SU-DHL-6 (cell line): ENCODE data around the gene TMEM141.

Experiments
- H2AFZ ChIP-seq: fragments of 200-600 bp; sonication (generic); 2 replicates; pipeline ENCODE4 v1.6.1; 2014; ENCODE audit warnings: low read depth, mild to moderate bottlenecking, moderate library complexity, mixed read lengths, antibody characterized with exemption, low read length; ENCODE audit not compliant: severe bottlenecking
- H3F3A ChIP-seq: fragments of 200-600 bp; shearing (Covaris generic); 2 replicates; pipeline ENCODE4 v1.6.0; 2016; ENCODE audit warnings: antibody characterized with exemption, mild to moderate bottlenecking; ENCODE audit not compliant: insufficient read depth
- H3K27ac ChIP-seq: fragments of 200-600 bp; sonication (generic); 2 replicates; pipeline ENCODE4 v1.5.1; 2016; ENCODE audit warnings: low read depth, mild to moderate bottlenecking, low read length, moderate library complexity, mixed read lengths
- H3K27me3 ChIP-seq: fragments of 200-600 bp; sonication (generic), shearing (Covaris generic); 2 replicates; pipeline ENCODE4 v1.6.0; 2014; ENCODE audit warnings: mild to moderate bottlenecking, low read length
- H3K36me3 ChIP-seq: fragments of 200-600 bp; sonication (generic); 2 replicates; pipeline ENCODE4 v1.6.1; 2014; ENCODE audit warnings: mild to moderate bottlenecking, low read length, mixed read lengths
- H3K4me2 ChIP-seq: fragments of 300-600, 200-600 bp; shearing (Covaris generic), sonication (generic); 2 replicates; pipeline ENCODE4 v1.6.0; 2014; ENCODE audit warnings: low read length, low read depth, mild to moderate bottlenecking; ENCODE audit not compliant: poor library complexity, severe bottlenecking
- H3K4me3 ChIP-seq: fragments of 200-600 bp; sonication (generic); 2 replicates; pipeline ENCODE4 v1.5.1; 2014; ENCODE audit warnings: antibody characterized with exemption, low read length, mild to moderate bottlenecking, mixed read lengths; ENCODE audit not compliant: insufficient read depth, poor library complexity, severe bottlenecking
- H3K79me2 ChIP-seq: fragments of 200-600 bp; sonication (generic); 2 replicates; pipeline ENCODE4 v1.6.1; 2014; ENCODE audit warnings: mild to moderate bottlenecking, low read length, moderate library complexity; ENCODE audit not compliant: insufficient read depth
- H3K9ac ChIP-seq: fragments of 200-600 bp; sonication (generic); 2 replicates; pipeline ENCODE4 v1.7.0; 2014; ENCODE audit warnings: mild to moderate bottlenecking, low read length
- H3K9me2 ChIP-seq: fragments of 200-600 bp; sonication (generic); replicated peaks from 2 replicates; pipeline ENCODE4 v1.6.1; 2014; ENCODE audit warnings: low read length; ENCODE audit not compliant: insufficient read depth
- H3K9me3 ChIP-seq: fragments of 200-600 bp; sonication (generic); 2 replicates; pipeline ENCODE4 v1.6.1; 2014; ENCODE audit warnings: low read length, mixed read lengths; ENCODE audit not compliant: insufficient read depth
- H4K20me1 ChIP-seq: fragments of 200-600 bp; sonication (generic); 2 replicates; pipeline ENCODE4 v1.6.1; 2014; ENCODE audit warnings: low read depth, mild to moderate bottlenecking, antibody characterized with exemption, low read length, moderate library complexity, mixed read lengths
- EZH2phosphoT487 ChIP-seq: fragments of 200-600 bp; sonication (generic), shearing (Covaris generic); conservative IDR thresholded peaks from 2 replicates; pipeline ENCODE4 v1.6.1; 2018; ENCODE audit warnings: mild to moderate bottlenecking, antibody characterized with exemption, low read length, moderate library complexity, mixed read lengths
- TF ChIP-seq, protein P1 (sequence below): fragments of 200-600 bp; sonication (generic); IDR thresholded peaks from one replicate; pipeline ENCODE4 v1.5.1; 2017; ENCODE audit warnings: antibody characterized with exemption, mild to moderate bottlenecking, low read length, moderate library complexity; ENCODE audit not compliant: insufficient read depth, poor library complexity, severe bottlenecking

The TMEM141 gene

GRCh38 chr9:136829981-136830885 lies 39.1 kb downstream of the TMEM141 start:
- TF ChIP-seq, protein P1, sequence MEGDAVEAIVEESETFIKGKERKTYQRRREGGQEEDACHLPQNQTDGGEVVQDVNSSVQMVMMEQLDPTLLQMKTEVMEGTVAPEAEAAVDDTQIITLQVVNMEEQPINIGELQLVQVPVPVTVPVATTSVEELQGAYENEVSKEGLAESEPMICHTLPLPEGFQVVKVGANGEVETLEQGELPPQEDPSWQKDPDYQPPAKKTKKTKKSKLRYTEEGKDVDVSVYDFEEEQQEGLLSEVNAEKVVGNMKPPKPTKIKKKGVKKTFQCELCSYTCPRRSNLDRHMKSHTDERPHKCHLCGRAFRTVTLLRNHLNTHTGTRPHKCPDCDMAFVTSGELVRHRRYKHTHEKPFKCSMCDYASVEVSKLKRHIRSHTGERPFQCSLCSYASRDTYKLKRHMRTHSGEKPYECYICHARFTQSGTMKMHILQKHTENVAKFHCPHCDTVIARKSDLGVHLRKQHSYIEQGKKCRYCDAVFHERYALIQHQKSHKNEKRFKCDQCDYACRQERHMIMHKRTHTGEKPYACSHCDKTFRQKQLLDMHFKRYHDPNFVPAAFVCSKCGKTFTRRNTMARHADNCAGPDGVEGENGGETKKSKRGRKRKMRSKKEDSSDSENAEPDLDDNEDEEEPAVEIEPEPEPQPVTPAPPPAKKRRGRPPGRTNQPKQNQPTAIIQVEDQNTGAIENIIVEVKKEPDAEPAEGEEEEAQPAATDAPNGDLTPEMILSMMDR = no peak
- TF ChIP-seq EZH2phosphoT487 = no peak
- no peak overlapping the region for H2AFZ ChIP-seq
- H3K36me3 ChIP-seq = no peaks in the 10 kb centered on the region

DNA sequence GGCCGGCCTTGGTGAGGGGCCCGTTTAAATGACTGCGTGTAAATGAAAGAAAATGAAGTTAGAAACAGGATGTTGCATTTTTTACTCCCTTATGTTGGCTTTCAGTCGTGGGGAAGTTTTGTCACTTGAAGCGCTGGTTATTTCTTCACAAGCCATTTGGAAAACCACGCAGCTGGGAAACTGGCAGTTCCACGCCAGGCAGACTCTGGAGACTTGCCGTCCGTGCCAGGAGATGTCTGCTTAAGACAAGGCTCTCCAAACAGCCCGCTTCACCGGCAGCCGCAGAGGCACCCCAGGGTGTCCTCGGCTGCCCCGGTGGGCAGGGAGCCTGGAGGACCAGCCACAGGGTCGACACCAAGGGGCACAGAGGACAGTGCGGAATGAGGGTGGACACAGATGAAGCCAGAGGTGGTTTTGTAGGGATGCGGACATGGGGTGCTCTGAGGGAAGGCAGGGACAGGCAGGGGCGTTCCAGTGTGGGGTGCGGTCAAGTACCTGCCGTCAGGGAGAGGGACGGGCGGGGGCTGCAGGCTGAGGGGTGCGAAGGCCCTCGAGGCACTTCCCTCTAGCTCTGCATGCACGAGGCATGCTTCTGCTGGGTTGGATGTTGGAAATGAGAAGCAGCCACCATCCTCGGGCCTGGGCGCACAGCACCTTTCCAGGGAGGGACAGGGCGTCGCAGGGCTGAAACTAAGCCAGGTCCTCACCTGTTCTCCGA lies 40.0 kb downstream of the TMEM141 start:
- no peaks in the 10 kb centered on the region for H3K9me3 ChIP-seq
- no peak overlapping the region for H3K27ac ChIP-seq
- H3K36me3 ChIP-seq = no peaks in the 10 kb centered on the region

More at GRCh38 chr9:136829981-136830885, 39.1 kb downstream of the TMEM141 start:
- Histone ChIP-seq H3K9me3 (no peaks in the 10 kb centered on the region), H4K20me1 (no peaks in the 10 kb centered on the region), H3K9ac (no peak overlapping the region), H3F3A (no peaks in the 10 kb centered on the region), H3K27me3 (no peaks in the 10 kb centered on the region), H3K79me2 (no peaks in the 10 kb centered on the region), H3K4me2 (no peak overlapping the region), H3K9me2 (no peaks in the 10 kb centered on the region), H3K27ac (no peak overlapping the region), H3K4me3 (no peak overlapping the region)

GRCh38 chr9:136831720-136832104 lies 40.6 kb downstream of the TMEM141 start:
- Histone ChIP-seq H3K9me3 (no peaks in the 10 kb centered on the region), H3K36me3 (no peaks in the 10 kb centered on the region), H2AFZ (no peak overlapping the region), H3K4me3 (no peak overlapping the region), H3K9ac (no peak overlapping the region), H3K9me2 (no peaks in the 10 kb centered on the region), H3K27me3 (no peaks in the 10 kb centered on the region), H3F3A (no peaks in the 10 kb centered on the region), H3K4me2 (no peak overlapping the region), H4K20me1 (no peaks in the 10 kb centered on the region), H3K79me2 (no peaks in the 10 kb centered on the region), H3K27ac (no peak overlapping the region)
- TF ChIP-seq, protein P1 = no peak

More for the DNA sequence above, 40.0 kb downstream of the TMEM141 start:
- no peak overlapping the region for H2AFZ ChIP-seq
- no peaks in the 10 kb centered on the region for H3K79me2 ChIP-seq
- no peak overlapping the region for H3K4me2 ChIP-seq
- no peaks in the 10 kb centered on the region for H3F3A ChIP-seq
- TF ChIP-seq, protein P1 = no peak
- TF ChIP-seq EZH2phosphoT487 = no peak
- no peaks in the 10 kb centered on the region for H3K9me2 ChIP-seq
- H3K27me3 ChIP-seq = no peaks in the 10 kb centered on the region
- no peaks in the 10 kb centered on the region for H4K20me1 ChIP-seq
- no peak overlapping the region for H3K4me3 ChIP-seq
- H3K9ac ChIP-seq = no peak overlapping the region
